HG03354 (cell line): ENCODE measurements around the gene SAMD15.
"Not testable (repeated sequence)": the region's sequence is repeated elsewhere in the genome, so short reads cannot be mapped to it uniquely, and the experiment has no call there.

Experiments
- ATAC-seq: cut with Tn5 transposase; IDR thresholded peaks from one replicate; pipeline ENCODE4 v1.9.1; 2021; ENCODE audit warnings: mild to moderate bottlenecking; ENCODE audit not compliant: unreplicated experiment, poor library complexity, severe bottlenecking

The SAMD15 gene

GRCh38 chr14:77376771-77377501, at the start of gene SAMD15, which contains the start of gene TMED8:
Gene SAMD15 (plus strand): TSS chr14:77377379. CDS start chr14:77377419, 40 bp downstream.
Gene TMED8 (minus strand): TSS chr14:77377094. CDS start chr14:77377053, 41 bp downstream.
- peak; percentile 90 for ATAC-seq

GRCh38 chr14:77329872-77330271, 47.3 kb upstream of the SAMD15 start:
- ATAC-seq: no peak

DNA sequence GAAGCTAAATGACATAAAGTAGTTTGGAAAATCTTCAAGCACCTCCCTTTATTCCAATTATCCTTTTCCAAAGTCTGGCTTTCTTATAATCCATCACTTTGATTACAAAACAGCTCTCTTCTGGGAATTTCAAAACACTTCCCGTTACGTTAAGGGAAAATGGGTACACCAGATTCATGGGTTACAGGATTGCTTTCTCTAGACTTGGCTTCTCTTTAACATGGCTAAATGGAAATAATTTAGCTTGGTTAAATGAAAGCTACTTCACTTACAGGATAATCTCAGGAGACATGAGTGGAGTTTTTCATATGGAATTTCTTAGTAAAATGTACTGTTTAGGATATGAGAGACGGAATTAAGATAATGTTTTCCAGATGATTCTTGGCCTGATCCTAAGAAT, 41.6 kb upstream of the SAMD15 start:
- ATAC-seq: no peak

GRCh38 chr14:77337255-77337654, 39.9 kb upstream of the SAMD15 start:
- not testable (repeated sequence) for ATAC-seq

- ATAC-seq: no peak
Observed at GRCh38 chr14:77337880-77338279, 39.3 kb upstream of the SAMD15 start.

- no peak for ATAC-seq
Observed at GRCh38 chr14:77338302-77338701, 38.9 kb upstream of the SAMD15 start.

DNA sequence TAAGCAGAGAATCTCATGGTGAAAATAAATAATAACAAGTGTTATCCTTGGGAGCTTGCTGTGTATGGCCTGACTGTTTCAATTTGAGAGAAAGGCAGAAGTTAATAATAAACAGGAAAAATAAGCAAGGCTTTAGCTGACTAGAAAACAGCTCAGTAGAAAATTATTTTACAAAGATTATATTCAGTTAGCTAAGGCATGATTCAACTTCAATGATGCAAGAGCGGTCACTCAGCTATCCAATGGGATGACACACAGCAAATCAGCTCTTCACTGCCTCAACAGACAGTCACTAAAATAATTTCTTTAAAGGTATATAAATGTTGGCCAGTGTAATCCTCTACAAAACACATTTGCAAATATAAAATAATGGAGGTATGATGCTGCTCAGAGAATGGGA, 37.8 kb upstream of the SAMD15 start:
- ATAC-seq: no peak

- no peak for ATAC-seq
Observed at GRCh38 chr14:77340389-77340788, 36.8 kb upstream of the SAMD15 start.

- ATAC-seq: no peak
Observed at GRCh38 chr14:77342726-77343397, 34.3 kb upstream of the SAMD15 start.

DNA sequence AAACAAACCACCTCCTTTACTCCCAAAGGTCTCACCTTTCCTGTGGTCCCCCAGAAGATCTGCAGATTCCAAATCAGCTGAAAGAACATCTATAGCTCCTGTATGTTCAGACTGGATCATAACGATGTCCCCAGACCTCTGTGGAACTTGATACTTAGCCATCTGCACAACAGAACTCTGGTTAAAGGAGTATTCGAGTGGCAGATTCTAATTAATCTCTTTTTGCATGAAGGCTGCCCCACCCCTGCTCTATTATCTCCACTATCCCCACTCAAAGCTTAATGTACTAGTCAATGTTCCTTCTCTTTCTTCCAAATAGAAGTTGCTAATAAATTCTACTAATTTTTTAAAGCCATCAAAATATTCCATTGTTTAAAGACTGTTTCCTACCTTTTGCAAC, 33.5 kb upstream of the SAMD15 start:
- no peak for ATAC-seq

DNA sequence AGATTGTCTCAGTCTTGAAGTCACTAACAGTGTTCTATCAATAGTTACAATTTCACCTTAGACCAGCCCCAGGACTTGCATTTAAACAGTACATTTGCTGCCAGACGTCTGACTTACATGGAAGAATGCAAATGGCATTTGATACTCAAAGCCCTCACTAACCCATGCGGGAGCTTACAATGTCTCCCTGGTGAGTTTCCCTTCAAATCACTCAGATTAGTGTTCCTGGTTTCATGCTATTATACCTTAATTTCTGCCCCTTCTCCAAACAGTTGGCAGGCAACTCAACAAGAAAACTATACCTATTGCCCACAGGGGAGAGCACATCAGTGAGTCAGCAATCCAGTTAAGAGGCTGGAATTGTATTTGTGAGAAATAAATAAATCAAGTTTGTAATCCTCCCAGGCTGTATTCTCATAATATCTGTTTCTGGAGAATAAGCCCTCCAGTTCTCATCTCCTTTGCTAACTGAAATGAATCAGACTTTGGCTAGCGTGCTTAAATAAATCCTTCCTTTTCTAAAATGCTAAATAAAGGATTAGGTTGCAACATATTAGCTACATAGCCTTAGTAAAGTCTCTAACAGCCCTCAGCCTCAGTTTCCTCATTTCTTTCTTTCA, 32.7 kb upstream of the SAMD15 start:
- no peak for ATAC-seq

- no peak for ATAC-seq
Observed at GRCh38 chr14:77346495-77346894, 30.7 kb upstream of the SAMD15 start.

GRCh38 chr14:77347751-77348150, 29.4 kb upstream of the SAMD15 start:
- no peak for ATAC-seq

DNA sequence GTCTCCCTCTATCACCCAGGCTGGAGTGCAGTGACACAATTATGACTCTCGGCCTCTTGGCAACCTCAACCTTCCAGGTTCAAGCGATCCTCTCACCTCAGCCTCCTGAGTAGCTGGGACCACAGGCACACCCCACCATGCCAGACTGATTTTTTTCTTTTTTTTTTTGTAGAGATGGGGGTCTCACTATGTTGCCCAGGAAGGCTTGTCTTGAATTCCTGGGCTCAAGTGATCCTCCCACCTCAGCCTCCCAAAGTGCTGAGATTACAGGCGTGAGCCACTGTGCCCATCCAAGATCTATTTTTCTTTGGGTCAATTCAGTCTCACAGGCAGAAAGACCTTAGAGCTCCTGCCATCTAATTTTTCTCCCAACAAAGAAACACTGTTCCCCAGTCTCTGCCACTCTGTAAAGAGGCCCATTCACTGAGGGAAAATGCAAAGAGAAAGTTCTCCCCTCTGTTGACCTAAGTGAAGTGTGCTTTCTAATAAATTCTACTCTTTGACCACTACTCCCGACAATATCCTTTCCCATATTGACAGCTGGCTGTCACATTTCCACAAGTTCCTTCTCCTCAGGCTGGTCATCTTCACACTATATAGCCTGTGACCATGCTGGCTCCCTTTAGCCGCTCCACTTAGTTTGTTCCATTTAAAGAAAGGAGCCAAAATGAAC, 23.6 kb upstream of the SAMD15 start:
- no peak for ATAC-seq

- ATAC-seq: no peak
Observed at GRCh38 chr14:77355811-77356210, 21.4 kb upstream of the SAMD15 start.

DNA sequence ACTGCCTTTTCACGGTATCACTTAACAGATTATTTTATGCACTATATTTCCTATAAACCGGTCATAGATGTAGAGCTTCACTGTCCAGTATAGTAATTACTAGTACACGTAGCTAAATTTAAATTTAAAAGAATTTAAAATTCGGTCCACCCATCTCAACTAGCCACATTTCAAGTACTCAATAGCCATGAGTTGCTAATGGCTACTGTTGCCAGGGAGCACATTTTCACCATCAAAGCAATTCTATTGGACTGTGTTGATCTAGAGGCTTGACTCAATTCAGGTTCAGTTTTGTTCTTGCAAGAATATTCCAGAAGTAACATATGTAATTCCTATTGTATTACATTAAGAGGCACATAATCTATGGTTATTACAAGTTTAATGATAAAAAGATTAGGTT, 20.3 kb upstream of the SAMD15 start:
- no peak for ATAC-seq

GRCh38 chr14:77359626-77360025, 17.6 kb upstream of the SAMD15 start:
- ATAC-seq: no peak

DNA sequence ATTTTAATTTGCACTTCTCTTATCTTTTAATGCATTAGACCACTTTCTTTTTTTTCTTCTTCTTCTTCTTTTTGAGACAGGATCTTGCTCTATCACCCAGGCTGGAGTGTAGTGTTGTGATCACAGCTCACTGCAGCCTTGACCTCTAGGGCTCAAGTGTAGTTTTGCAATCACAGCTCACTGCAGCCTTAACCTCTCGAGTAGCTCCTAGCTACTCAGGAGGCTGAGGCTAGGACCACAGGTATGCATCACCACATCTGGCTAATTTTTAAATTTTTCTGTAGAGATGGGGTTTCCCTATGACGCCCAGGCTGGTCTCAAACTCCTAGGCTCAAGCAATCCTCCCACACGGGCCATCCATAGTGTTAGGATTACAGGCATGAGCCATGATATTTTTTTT, 13.0 kb upstream of the SAMD15 start:
- ATAC-seq: peak; percentile 69

- no peak for ATAC-seq
Observed at GRCh38 chr14:77369285-77369684, 7.9 kb upstream of the SAMD15 start.

DNA sequence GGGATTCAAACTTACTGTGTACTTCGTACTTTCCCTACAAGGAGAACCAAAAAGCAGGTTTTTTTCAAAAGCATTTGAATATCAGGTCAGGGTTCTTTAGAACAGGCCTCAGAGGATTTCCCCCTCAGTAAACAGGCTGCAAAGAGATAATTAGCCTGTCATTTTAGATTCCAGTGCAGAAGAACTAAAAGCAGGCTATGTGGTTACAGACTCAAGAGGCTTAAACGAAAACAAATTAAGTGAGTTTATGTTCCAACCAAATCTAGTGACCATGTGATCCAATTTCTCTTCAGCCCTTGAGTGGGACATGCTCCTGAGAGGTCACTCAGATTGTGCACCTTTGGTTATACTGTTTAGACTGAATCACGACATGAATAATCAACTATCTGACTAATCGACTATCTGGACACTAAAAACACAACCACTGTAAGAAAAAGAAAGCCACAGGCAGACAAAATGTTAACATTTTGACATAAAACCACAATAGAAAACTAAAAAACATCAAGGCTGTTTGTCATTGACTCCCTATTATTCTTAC, 4.8 kb upstream of the SAMD15 start:
- ATAC-seq: peak; percentile 40
